HEK293 (cell line): ENCODE results near the gene CCDC167.

Source experiments
- CTCF ChIA-PET: fragments of 350-600 bp; formaldehyde crosslinking; extraction: SDS; loops from one replicate; lab custom pipeline; 2021; ENCODE audit warnings: antibody characterized with exemption; lab: Yijun Ruan, JAX
- POLR2A ChIA-PET: fragments of 300-600 bp; formaldehyde crosslinking; extraction: SDS; loops from one replicate; lab custom pipeline; 2020; ENCODE audit warnings: antibody characterized with exemption, inconsistent platforms; lab: Yijun Ruan, JAX
- H3K27ac ChIP-seq: fragments of 200-500 bp; sonication (Bioruptor generic); 2 replicates; pipeline ENCODE4 v1.5.1; 2014; ENCODE audit warnings: low read depth, low read length, control low read depth, inconsistent platforms; ENCODE audit errors: extremely low read depth
- H3K36me3 ChIP-seq, 2 experiments: fragments of 200-500 bp in 1 of 2; sonication (Bioruptor generic) in 1 of 2; 1 replicate in 1 of 2; 2 replicates in 1 of 2; pipeline ENCODE4 v1.5.1; 2014 to 2017; ENCODE audit warnings: inconsistent platforms in 2 of 2, low read length in 2 of 2; ENCODE audit not compliant: control insufficient read depth in 2 of 2, insufficient read depth in 1 of 2
- H3K4me1 ChIP-seq: fragments of 200-500 bp; sonication (Bioruptor generic); 2 replicates; pipeline ENCODE4 v1.5.1; 2014; ENCODE audit warnings: mild to moderate bottlenecking, low read length, inconsistent platforms; ENCODE audit not compliant: control insufficient read depth, insufficient read depth
- H3K4me3 ChIP-seq: 2 replicates; pipeline ENCODE4 v1.5.1; 2011; ENCODE audit warnings: low read depth, mild to moderate bottlenecking, control low read depth, low read length, moderate library complexity
- H3K9me3 ChIP-seq: fragments of 200-500 bp; sonication (Bioruptor generic); 2 replicates; pipeline ENCODE4 v1.5.1; 2014; ENCODE audit warnings: low read depth, low read length, inconsistent platforms; ENCODE audit not compliant: control insufficient read depth, insufficient read depth
- ATF2 ChIP-seq: fragments of 450-650 bp; formaldehyde crosslinking; IDR thresholded peaks from 2 replicates; pipeline ENCODE4 v1.5.1; 2016; ENCODE audit warnings: missing biosample characterization, missing genetic modification characterization, low read depth
- ELK4 ChIP-seq: IDR thresholded peaks from 2 replicates; pipeline ENCODE4 v1.6.1; 2011; ENCODE audit warnings: mild to moderate bottlenecking, low read depth, low read length, borderline replicate concordance
- GLI2 ChIP-seq: fragments of 450-650 bp; formaldehyde crosslinking; IDR thresholded peaks from 2 replicates; pipeline ENCODE4; 2017; ENCODE audit warnings: missing biosample characterization, missing genetic modification characterization, low read depth, borderline replicate concordance
- IKZF3 ChIP-seq: fragments of 450-650 bp; IDR thresholded peaks from 2 replicates; pipeline ENCODE4 v1.5.0; 2018; ENCODE audit warnings: missing biosample characterization, mild to moderate bottlenecking, missing genetic modification characterization, moderate library complexity
- SP3 ChIP-seq: fragments of 450-650 bp; formaldehyde crosslinking; IDR thresholded peaks from 2 replicates; pipeline ENCODE4 v1.5.1; 2016; ENCODE audit warnings: missing biosample characterization, missing genetic modification characterization
- ZBTB1 ChIP-seq: fragments of 450-650 bp; formaldehyde crosslinking; IDR thresholded peaks from 2 replicates; pipeline ENCODE4 v1.5.1; 2016; ENCODE audit warnings: missing biosample characterization, missing genetic modification characterization
- ZBTB11 ChIP-seq: fragments of 450-650 bp; formaldehyde crosslinking; conservative IDR thresholded peaks from 2 replicates; pipeline ENCODE4 v1.5.1; 2016; ENCODE audit warnings: low read depth, missing biosample characterization, missing genetic modification characterization
- ZBTB21 ChIP-seq: fragments of 450-650 bp; formaldehyde crosslinking; IDR thresholded peaks from 2 replicates; pipeline ENCODE4 v1.5.1; 2017; ENCODE audit warnings: missing biosample characterization, missing genetic modification characterization
- ZBTB44 ChIP-seq: fragments of 450-650 bp; IDR thresholded peaks from 2 replicates; pipeline ENCODE4 v1.5.1; 2018; ENCODE audit warnings: missing biosample characterization, mild to moderate bottlenecking, missing genetic modification characterization
- ZFP69B ChIP-seq: fragments of 450-650 bp; formaldehyde crosslinking; IDR thresholded peaks from 2 replicates; pipeline ENCODE4 v1.5.1; 2016; ENCODE audit warnings: missing biosample characterization, missing genetic modification characterization
- ZNF114 ChIP-seq: fragments of 450-650 bp; formaldehyde crosslinking; IDR thresholded peaks from 2 replicates; pipeline ENCODE4 v1.5.0; 2017; ENCODE audit warnings: missing biosample characterization, missing genetic modification characterization
- ZNF221 ChIP-seq: fragments of 450-650 bp; formaldehyde crosslinking; IDR thresholded peaks from 2 replicates; pipeline ENCODE4 v1.5.1; 2017; ENCODE audit warnings: missing biosample characterization, missing genetic modification characterization, borderline replicate concordance
- ZNF24 ChIP-seq: fragments of 450-650 bp; formaldehyde crosslinking; IDR thresholded peaks from 2 replicates; pipeline ENCODE4 v1.5.1; 2016; ENCODE audit warnings: missing biosample characterization, missing genetic modification characterization
- ZNF341 ChIP-seq: fragments of 450-650 bp; formaldehyde crosslinking; IDR thresholded peaks from 2 replicates; pipeline ENCODE4; 2016; ENCODE audit warnings: low read depth, missing biosample characterization, missing genetic modification characterization
- ZNF391 ChIP-seq: fragments of 450-650 bp; formaldehyde crosslinking; IDR thresholded peaks from 2 replicates; pipeline ENCODE4 v1.5.1; 2016; ENCODE audit warnings: low read depth, missing biosample characterization, missing genetic modification characterization, borderline replicate concordance
- ZNF416 ChIP-seq: fragments of 450-650 bp; formaldehyde crosslinking; IDR thresholded peaks from 2 replicates; pipeline ENCODE4 v1.5.1; 2016; ENCODE audit warnings: missing biosample characterization, missing genetic modification characterization
- ZNF555 ChIP-seq: fragments of 450-650 bp; formaldehyde crosslinking; conservative IDR thresholded peaks from 2 replicates; pipeline ENCODE4 v1.5.1; 2017; ENCODE audit warnings: missing biosample characterization, mild to moderate bottlenecking, missing genetic modification characterization, inconsistent platforms
- ZNF561 ChIP-seq: fragments of 450-650 bp; IDR thresholded peaks from 2 replicates; pipeline ENCODE4 v1.5.1; 2018; ENCODE audit warnings: missing biosample characterization, missing genetic modification characterization, borderline replicate concordance
- ZNF610 ChIP-seq: fragments of 450-650 bp; formaldehyde crosslinking; IDR thresholded peaks from 2 replicates; pipeline ENCODE4 v1.5.1; 2016; ENCODE audit warnings: missing biosample characterization, missing genetic modification characterization, borderline replicate concordance
- ZNF626 ChIP-seq: fragments of 450-650 bp; sonication (Bioruptor Pico); formaldehyde crosslinking; IDR thresholded peaks from 2 replicates; pipeline ENCODE4 v1.5.1; 2018; ENCODE audit warnings: missing biosample characterization, missing genetic modification characterization, inconsistent platforms
- ZNF629 ChIP-seq: fragments of 450-650 bp; formaldehyde crosslinking; IDR thresholded peaks from 2 replicates; pipeline ENCODE4 v1.5.1; 2017; ENCODE audit warnings: missing biosample characterization, missing genetic modification characterization
- ZNF664 ChIP-seq: fragments of 450-650 bp; formaldehyde crosslinking; IDR thresholded peaks from 2 replicates; pipeline ENCODE4 v1.5.1; 2016; ENCODE audit warnings: missing biosample characterization, missing genetic modification characterization
- ZNF707 ChIP-seq: fragments of 450-650 bp; formaldehyde crosslinking; IDR thresholded peaks from 2 replicates; pipeline ENCODE4 v1.5.1; 2016; ENCODE audit warnings: missing biosample characterization, missing genetic modification characterization

Gene CCDC167

GRCh38 chr6:37511201-37511600 is 11.5 kb upstream of the CCDC167 start (continued):
- no peak for TF ChIP-seq ZNF555 (tag by site-specific recombination)
- no peak for TF ChIP-seq ZBTB21 (tag by site-specific recombination)
- no peak for TF ChIP-seq ZNF341 (tag by site-specific recombination)
- no peak for TF ChIP-seq ZNF416 (tag by site-specific recombination)
- no peak for TF ChIP-seq ZNF561 (tag by site-specific recombination)
- no peak for TF ChIP-seq ZNF114 (tag by site-specific recombination)
- TF ChIP-seq ZNF24 (tag by site-specific recombination), result no peak
- TF ChIP-seq ZNF629 (tag by site-specific recombination), result no peak

GRCh38 chr6:37507690-37508421 is 8.2 kb upstream of the CCDC167 start:
- Histone ChIP-seq H3K4me3 (no peak overlapping the region), H3K4me1 (no peaks in the 10 kb centered on the region), H3K36me3 (no peaks in the 10 kb centered on the region), H3K9me3 (no peaks in the 10 kb centered on the region), H3K27ac (no peak overlapping the region)
- CTCF ChIA-PET, result no interaction called here
- TF ChIP-seq IKZF3, result no peak
- no peak for TF ChIP-seq ZNF221 (tag by site-specific recombination)
- no peak for TF ChIP-seq ZBTB11 (tag by site-specific recombination)
- no peak for TF ChIP-seq ZNF629 (tag by site-specific recombination)
- no peak for TF ChIP-seq ZFP69B (tag by site-specific recombination)
- no peak for TF ChIP-seq ZNF707 (tag by site-specific recombination)
- no peak for TF ChIP-seq ZNF664 (tag by site-specific recombination)
- no peak for TF ChIP-seq SP3
- no peak for TF ChIP-seq ZNF391 (tag by site-specific recombination)
- POLR2A ChIA-PET, result no interaction called here

- H3K36me3 ChIP-seq, result no peaks in the 10 kb centered on the region
- H3K9me3 ChIP-seq, result no peaks in the 10 kb centered on the region
- no peaks in the 10 kb centered on the region for H3K4me1 ChIP-seq
- no peak overlapping the region for H3K27ac ChIP-seq
- TF ChIP-seq GLI2, result no peak
- POLR2A ChIA-PET, result interaction anchor here (0.6 kb wide), 1 partner anchor 13 kb away, joined by 3 read pairs; no protein-coding TSS in a partner anchor
- CTCF ChIA-PET, result interaction anchor here (2.3 kb wide), 1 partner anchor 185 kb away, joined by 9 read pairs; no protein-coding TSS in a partner anchor
- no peak overlapping the region for H3K4me3 ChIP-seq
These were observed 7.4 kb upstream of the CCDC167 start for GRCh38 chr6:37507077-37507476.

- POLR2A ChIA-PET, result interaction anchor here (0.6 kb wide), 1 partner anchor 12 kb away, joined by 3 read pairs; no protein-coding TSS in a partner anchor
- CTCF ChIA-PET, result interaction anchor here (1.2 to 2.3 kb wide), 2 partner anchors 60 to 186 kb away, joined by 3 to 9 read pairs; no protein-coding TSS in a partner anchor
- TF ChIP-seq ATF2 (tag by site-specific recombination) (no peak), ZNF626 (no peak), ZNF610 (tag by site-specific recombination) (no peak), ZBTB44 (tag by site-specific recombination) (no peak), ZBTB1 (no peak), ELK4 (no peak)
These were observed 6.8 kb upstream of the CCDC167 start for GRCh38 chr6:37506479-37506878.

More at GRCh38 chr6:37506479-37506878, 6.8 kb upstream of the CCDC167 start:
- Histone ChIP-seq H3K9me3 (no peaks in the 10 kb centered on the region), H3K27ac (no peak overlapping the region), H3K4me3 (no peak overlapping the region), H3K4me1 (no peaks in the 10 kb centered on the region), H3K36me3 (no peaks in the 10 kb centered on the region)
